SU-DHL-6 (cell line): ENCODE measurements around the gene TRIM7.
"Not testable (repeated sequence)": the region's sequence is repeated elsewhere in the genome, so short reads cannot be mapped to it uniquely, and the experiment has no call there.

ENCODE experiments used
- H2AFZ ChIP-seq: fragments of 200-600 bp; sonication (generic); 2 replicates; pipeline ENCODE4 v1.6.1; 2014; ENCODE audit warnings: low read depth, mild to moderate bottlenecking, moderate library complexity, mixed read lengths, antibody characterized with exemption, low read length; ENCODE audit not compliant: severe bottlenecking
- H3F3A ChIP-seq: fragments of 200-600 bp; shearing (Covaris generic); 2 replicates; pipeline ENCODE4 v1.6.0; 2016; ENCODE audit warnings: antibody characterized with exemption, mild to moderate bottlenecking; ENCODE audit not compliant: insufficient read depth
- H3K27ac ChIP-seq: fragments of 200-600 bp; sonication (generic); 2 replicates; pipeline ENCODE4 v1.5.1; 2016; ENCODE audit warnings: low read depth, mild to moderate bottlenecking, low read length, moderate library complexity, mixed read lengths
- H3K27me3 ChIP-seq: fragments of 200-600 bp; sonication (generic), shearing (Covaris generic); 2 replicates; pipeline ENCODE4 v1.6.0; 2014; ENCODE audit warnings: mild to moderate bottlenecking, low read length
- H3K36me3 ChIP-seq: fragments of 200-600 bp; sonication (generic); 2 replicates; pipeline ENCODE4 v1.6.1; 2014; ENCODE audit warnings: mild to moderate bottlenecking, low read length, mixed read lengths
- H3K4me2 ChIP-seq: fragments of 300-600, 200-600 bp; shearing (Covaris generic), sonication (generic); 2 replicates; pipeline ENCODE4 v1.6.0; 2014; ENCODE audit warnings: low read length, low read depth, mild to moderate bottlenecking; ENCODE audit not compliant: poor library complexity, severe bottlenecking
- H3K4me3 ChIP-seq: fragments of 200-600 bp; sonication (generic); 2 replicates; pipeline ENCODE4 v1.5.1; 2014; ENCODE audit warnings: antibody characterized with exemption, low read length, mild to moderate bottlenecking, mixed read lengths; ENCODE audit not compliant: insufficient read depth, poor library complexity, severe bottlenecking
- H3K79me2 ChIP-seq: fragments of 200-600 bp; sonication (generic); 2 replicates; pipeline ENCODE4 v1.6.1; 2014; ENCODE audit warnings: mild to moderate bottlenecking, low read length, moderate library complexity; ENCODE audit not compliant: insufficient read depth
- H3K9ac ChIP-seq: fragments of 200-600 bp; sonication (generic); 2 replicates; pipeline ENCODE4 v1.7.0; 2014; ENCODE audit warnings: mild to moderate bottlenecking, low read length
- H3K9me2 ChIP-seq: fragments of 200-600 bp; sonication (generic); replicated peaks from 2 replicates; pipeline ENCODE4 v1.6.1; 2014; ENCODE audit warnings: low read length; ENCODE audit not compliant: insufficient read depth
- H3K9me3 ChIP-seq: fragments of 200-600 bp; sonication (generic); 2 replicates; pipeline ENCODE4 v1.6.1; 2014; ENCODE audit warnings: low read length, mixed read lengths; ENCODE audit not compliant: insufficient read depth
- H4K20me1 ChIP-seq: fragments of 200-600 bp; sonication (generic); 2 replicates; pipeline ENCODE4 v1.6.1; 2014; ENCODE audit warnings: low read depth, mild to moderate bottlenecking, antibody characterized with exemption, low read length, moderate library complexity, mixed read lengths
- EZH2phosphoT487 ChIP-seq: fragments of 200-600 bp; sonication (generic), shearing (Covaris generic); conservative IDR thresholded peaks from 2 replicates; pipeline ENCODE4 v1.6.1; 2018; ENCODE audit warnings: mild to moderate bottlenecking, antibody characterized with exemption, low read length, moderate library complexity, mixed read lengths
- TF ChIP-seq, protein P1 (sequence below): fragments of 200-600 bp; sonication (generic); IDR thresholded peaks from one replicate; pipeline ENCODE4 v1.5.1; 2017; ENCODE audit warnings: antibody characterized with exemption, mild to moderate bottlenecking, low read length, moderate library complexity; ENCODE audit not compliant: insufficient read depth, poor library complexity, severe bottlenecking

TRIM7 gene

DNA sequence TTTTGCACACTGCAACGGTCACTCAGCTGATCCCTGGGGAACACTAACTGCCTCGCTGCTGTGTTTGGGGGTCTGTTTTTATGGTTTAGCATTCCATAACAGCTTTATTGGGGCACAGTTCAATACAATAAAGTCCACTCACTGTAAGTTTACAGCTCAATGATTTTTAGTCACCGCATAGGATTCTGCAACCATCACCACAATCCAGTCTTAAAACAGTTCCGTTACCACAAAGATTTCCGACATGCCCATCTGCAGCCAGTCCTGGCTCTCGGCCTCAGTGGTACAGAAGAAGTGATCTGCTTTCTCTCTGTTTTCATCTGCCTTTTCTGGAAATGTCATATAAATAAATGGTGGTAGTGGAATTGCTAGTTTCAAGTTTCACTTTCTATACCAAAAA is 34.0 kb downstream of the TRIM7 start:
- Histone ChIP-seq H3K4me2 (no peak overlapping the region), H3K9me3 (no peaks in the 10 kb centered on the region), H3K9ac (no peak overlapping the region), H3F3A (0 out of 2 replicates have a peak, but pooled peaks cover 8% of the 10 kb centered on the region), H3K27ac (no peak overlapping the region), H4K20me1 (no peaks in the 10 kb centered on the region), H3K9me2 (no peaks in the 10 kb centered on the region), H3K27me3 (no peaks in the 10 kb centered on the region), H3K4me3 (no peak overlapping the region), H2AFZ (no peak overlapping the region), H3K36me3 (no peaks in the 10 kb centered on the region), H3K79me2 (no peaks in the 10 kb centered on the region)
- no peak for TF ChIP-seq EZH2phosphoT487
- TF ChIP-seq, protein P1, sequence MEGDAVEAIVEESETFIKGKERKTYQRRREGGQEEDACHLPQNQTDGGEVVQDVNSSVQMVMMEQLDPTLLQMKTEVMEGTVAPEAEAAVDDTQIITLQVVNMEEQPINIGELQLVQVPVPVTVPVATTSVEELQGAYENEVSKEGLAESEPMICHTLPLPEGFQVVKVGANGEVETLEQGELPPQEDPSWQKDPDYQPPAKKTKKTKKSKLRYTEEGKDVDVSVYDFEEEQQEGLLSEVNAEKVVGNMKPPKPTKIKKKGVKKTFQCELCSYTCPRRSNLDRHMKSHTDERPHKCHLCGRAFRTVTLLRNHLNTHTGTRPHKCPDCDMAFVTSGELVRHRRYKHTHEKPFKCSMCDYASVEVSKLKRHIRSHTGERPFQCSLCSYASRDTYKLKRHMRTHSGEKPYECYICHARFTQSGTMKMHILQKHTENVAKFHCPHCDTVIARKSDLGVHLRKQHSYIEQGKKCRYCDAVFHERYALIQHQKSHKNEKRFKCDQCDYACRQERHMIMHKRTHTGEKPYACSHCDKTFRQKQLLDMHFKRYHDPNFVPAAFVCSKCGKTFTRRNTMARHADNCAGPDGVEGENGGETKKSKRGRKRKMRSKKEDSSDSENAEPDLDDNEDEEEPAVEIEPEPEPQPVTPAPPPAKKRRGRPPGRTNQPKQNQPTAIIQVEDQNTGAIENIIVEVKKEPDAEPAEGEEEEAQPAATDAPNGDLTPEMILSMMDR, result no peak

DNA sequence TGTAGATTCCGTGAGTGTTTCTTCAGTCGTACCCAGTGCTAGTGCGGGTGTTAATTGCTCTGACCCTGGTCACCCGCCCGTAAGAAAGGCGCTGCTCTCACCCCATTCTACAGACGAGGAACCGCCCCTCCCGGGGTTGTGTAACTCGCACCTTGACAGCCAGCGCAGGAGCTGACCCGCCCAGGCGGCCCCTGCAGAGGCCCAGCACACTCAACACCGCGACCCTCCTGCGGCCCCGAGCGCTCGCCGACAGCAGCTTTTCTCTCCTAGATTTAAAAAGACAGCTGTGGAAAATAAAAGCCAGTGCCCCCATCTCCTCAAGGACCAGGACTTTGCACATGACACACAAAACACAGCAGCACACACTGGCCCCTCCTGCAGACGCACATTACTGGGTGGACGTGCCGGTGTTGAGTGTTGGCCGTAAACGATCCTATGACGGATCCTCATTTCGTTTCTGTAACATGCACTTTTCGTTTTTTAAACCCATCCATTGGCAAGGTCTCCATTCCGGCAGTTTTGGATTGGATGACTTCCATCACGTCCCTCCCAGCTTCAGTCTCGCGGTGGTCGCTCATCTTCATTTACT is 34.7 kb downstream of the TRIM7 start:
- no peaks in the 10 kb centered on the region for H3K9me3 ChIP-seq
- no peak overlapping the region for H3K4me3 ChIP-seq
- H3K79me2 ChIP-seq, result no peaks in the 10 kb centered on the region
- H3K4me2 ChIP-seq, result no peak overlapping the region
- no peaks in the 10 kb centered on the region for H3K9me2 ChIP-seq
- H4K20me1 ChIP-seq, result no peaks in the 10 kb centered on the region
- H3K27me3 ChIP-seq, result no peaks in the 10 kb centered on the region
- H3K9ac ChIP-seq, result no peak overlapping the region
- H2AFZ ChIP-seq, result no peak overlapping the region
- no peaks in the 10 kb centered on the region for H3K36me3 ChIP-seq
- H3F3A ChIP-seq, result 0 out of 2 replicates have a peak, but pooled peaks cover 8% of the 10 kb centered on the region
- H3K27ac ChIP-seq, result no peak overlapping the region
- no peak for TF ChIP-seq EZH2phosphoT487
- TF ChIP-seq, protein P1, result no peak

DNA sequence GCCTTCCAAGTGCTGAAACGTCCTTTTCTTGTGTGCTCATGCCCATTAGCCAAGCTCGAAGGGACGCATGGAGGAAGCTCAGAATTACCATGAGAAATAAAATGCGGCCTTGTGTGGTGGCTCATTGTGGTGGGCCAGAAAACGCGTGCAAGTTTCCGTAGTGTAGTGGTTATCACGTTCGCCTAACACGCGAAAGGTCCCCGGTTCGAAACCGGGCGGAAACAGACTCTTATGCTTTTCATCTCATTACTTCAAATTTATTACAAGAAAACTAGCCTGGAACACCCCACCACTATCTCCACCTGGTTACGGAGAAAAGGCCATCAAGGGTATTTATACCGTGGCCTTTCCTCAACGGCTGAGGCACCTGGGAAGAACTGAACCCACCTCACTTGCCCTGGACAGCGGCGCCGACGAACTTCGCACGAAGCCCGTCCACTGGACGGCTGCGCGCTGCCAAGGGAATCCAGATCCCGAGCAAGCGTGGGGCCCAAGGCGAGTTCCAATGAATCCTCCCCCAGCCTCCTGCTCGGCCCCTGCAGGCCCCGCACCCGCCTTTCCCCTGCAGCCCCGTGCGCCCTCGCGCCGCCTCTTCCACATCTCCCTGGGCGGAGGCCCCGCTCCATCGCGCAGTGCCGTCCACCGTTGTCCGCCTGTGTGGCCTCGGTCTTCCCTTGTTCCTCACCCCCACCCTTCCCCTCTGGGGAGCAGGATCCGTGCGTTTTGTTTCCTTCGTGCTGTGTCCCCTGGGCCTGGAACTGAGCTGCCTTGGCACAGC is 35.3 kb downstream of the TRIM7 start:
- H4K20me1 ChIP-seq, H3K4me2 ChIP-seq, H3K27me3 ChIP-seq, H3K27ac ChIP-seq, H3K36me3 ChIP-seq, H3K9ac ChIP-seq, H3K9me3 ChIP-seq, H3F3A ChIP-seq, H3K4me3 ChIP-seq, H2AFZ ChIP-seq, H3K9me2 ChIP-seq, H3K79me2 ChIP-seq: not testable (repeated sequence)

DNA sequence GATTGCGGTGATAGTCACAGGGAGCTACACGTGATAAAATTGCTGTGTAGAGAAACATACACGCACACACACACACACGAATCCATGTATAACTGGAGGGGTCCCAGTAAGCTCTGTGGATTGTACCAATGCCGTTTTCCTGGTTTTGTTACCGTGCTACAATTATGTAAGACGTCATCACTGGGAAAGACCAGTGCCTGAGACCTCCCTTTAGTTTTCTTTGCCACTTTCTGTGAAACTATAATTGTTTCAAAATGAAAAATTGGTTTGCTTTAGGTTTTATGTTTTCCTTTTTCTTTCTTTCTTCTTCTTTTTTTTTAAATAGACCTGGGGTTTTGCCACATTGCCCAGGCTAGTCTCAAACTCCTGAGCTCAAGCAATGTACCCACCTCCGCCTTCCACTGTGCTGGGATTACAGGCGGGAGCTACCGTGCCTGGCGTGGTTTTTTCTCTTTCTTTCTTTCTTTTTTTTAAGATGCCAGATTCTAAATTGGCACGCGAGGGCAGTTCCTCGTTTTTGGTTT is 36.3 kb downstream of the TRIM7 start:
- Histone ChIP-seq H3K27ac (no peak overlapping the region), H3K4me3 (no peak overlapping the region), H3K9me2 (no peaks in the 10 kb centered on the region), H4K20me1 (no peaks in the 10 kb centered on the region), H3F3A (0 out of 2 replicates have a peak, but pooled peaks cover 8% of the 10 kb centered on the region), H3K4me2 (no peak overlapping the region), H2AFZ (no peak overlapping the region), H3K27me3 (no peaks in the 10 kb centered on the region), H3K36me3 (no peaks in the 10 kb centered on the region), H3K9ac (no peak overlapping the region), H3K79me2 (no peaks in the 10 kb centered on the region), H3K9me3 (no peaks in the 10 kb centered on the region)
- TF ChIP-seq, protein P1, result no peak
- no peak for TF ChIP-seq EZH2phosphoT487
